GM18507 (cell line): Measurements from ENCODE around the gene DNAH14.
"Not testable (repeated sequence)": the region's sequence is repeated elsewhere in the genome, so short reads cannot be mapped to it uniquely, and the experiment has no call there.

ENCODE experiments used
- DNase-seq: peaks from one replicate; pipeline ENCODE4 v3.0.0; 2011; ENCODE audit warnings: low read depth; ENCODE audit not compliant: insufficient read length; ENCODE audit errors: extremely low spot score
- FAIRE-seq: peaks from 2 replicates; lab custom pipeline; 2011; peaks lifted over from hg19 to GRCh38; lab: Jason Lieb, UNC

Gene DNAH14

GRCh38 chr1:224919508-224919907, 10.0 kb upstream of the DNAH14 start:
- no peak for FAIRE-seq
- no peak for DNase-seq

- DNase-seq: no peak
- no peak for FAIRE-seq
These were observed 8.5 kb upstream of the DNAH14 start for GRCh38 chr1:224920930-224921329.

- FAIRE-seq: no peak
- no peak for DNase-seq
These were observed 8.1 kb upstream of the DNAH14 start for GRCh38 chr1:224921354-224921753.

- DNase-seq (peak; percentile 18), FAIRE-seq (peak; percentile 5)
These were observed 6.9 kb upstream of the DNAH14 start for GRCh38 chr1:224922404-224923164.

GRCh38 chr1:224923726-224924125, 5.7 kb upstream of the DNAH14 start:
- FAIRE-seq: no peak
- no peak for DNase-seq

- FAIRE-seq, DNase-seq: not testable (repeated sequence)
These were observed 1.8 kb upstream of the DNAH14 start for GRCh38 chr1:224927631-224928030.

GRCh38 chr1:224928906-224929305, 569 bp upstream of the DNAH14 start:
- no peak for DNase-seq
- no peak for FAIRE-seq

- FAIRE-seq: no peak
- no peak for DNase-seq
These were observed 2.1 kb downstream of the DNAH14 start for GRCh38 chr1:224931605-224932004.

- FAIRE-seq: no peak
- no peak for DNase-seq
These were observed 3.3 kb downstream of the DNAH14 start for GRCh38 chr1:224932607-224933249.

GRCh38 chr1:224933584-224933983, 4.1 kb downstream of the DNAH14 start:
- FAIRE-seq: no peak

GRCh38 chr1:224938652-224939051, 9.2 kb downstream of the DNAH14 start:
- no peak for FAIRE-seq
- DNase-seq: no peak

More at GRCh38 chr1:224933584-224933983, 4.1 kb downstream of the DNAH14 start:
- no peak for DNase-seq

GRCh38 chr1:224939844-224940425, 10.5 kb downstream of the DNAH14 start:
- DNase-seq (no peak), FAIRE-seq (no peak)

- FAIRE-seq, DNase-seq: not testable (repeated sequence)
These were observed 11.3 kb downstream of the DNAH14 start for GRCh38 chr1:224940735-224941134.

GRCh38 chr1:224945651-224946348, 16.3 kb downstream of the DNAH14 start:
- DNase-seq, FAIRE-seq: not testable (repeated sequence)

GRCh38 chr1:224946349-224946691, 16.8 kb downstream of the DNAH14 start:
- FAIRE-seq, DNase-seq: not testable (repeated sequence)

- DNase-seq (no peak), FAIRE-seq (no peak)
These were observed 28.2 kb downstream of the DNAH14 start for GRCh38 chr1:224957696-224958095.

GRCh38 chr1:224958490-224958889, 29.0 kb downstream of the DNAH14 start:
- DNase-seq (no peak), FAIRE-seq (no peak)

- FAIRE-seq (no peak), DNase-seq (no peak)
These were observed 29.6 kb downstream of the DNAH14 start for GRCh38 chr1:224959115-224959514.

GRCh38 chr1:224959656-224960055, 30.2 kb downstream of the DNAH14 start:
- no peak for FAIRE-seq
- no peak for DNase-seq

GRCh38 chr1:224980181-224980580, 50.7 kb downstream of the DNAH14 start:
- DNase-seq: no peak
- no peak for FAIRE-seq
